Astrocyte (in vitro differentiated cells and primary cell): ENCODE measurements around the gene PLA1A.

ENCODE experiments used
- CTCF ChIP-seq: IDR thresholded peaks from 2 replicates; pipeline ENCODE4 v1.5.1; 2011; ENCODE audit warnings: low read depth, mild to moderate bottlenecking, inconsistent platforms, low read length, moderate library complexity; ENCODE audit not compliant: insufficient read depth
- EZH2 ChIP-seq: IDR thresholded peaks from 2 replicates; pipeline ENCODE4 v1.6.1; 2012; ENCODE audit warnings: mild to moderate bottlenecking, low read length, inconsistent platforms; ENCODE audit not compliant: insufficient read depth

- TF ChIP-seq CTCF: no peak
- TF ChIP-seq EZH2: no peak
Measured at GRCh38 chr3:119676020-119676419, 78.3 kb downstream of the PLA1A start.
